Mucosa of descending colon (tissue), 3 donors: Measurements from ENCODE around the gene EHD1. TPM values are rescaled to one million over a fixed set of nuclear protein-coding genes. Genes with fewer than 3 reads are reported as not detected.

ENCODE experiments used
- ATAC-seq: fragments of 200-7000 bp; cut with Tn5 transposase; one replicate; pipeline ENCODE4 v1.9.1; 2020; ENCODE audit warnings: mild to moderate bottlenecking, moderate library complexity
- DNase-seq, 3 donors: peaks; one replicate each; pipeline ENCODE4 v3.0.0-alpha.2; 2020
- H3K36me3 ChIP-seq: fragments of 200-600 bp; one replicate; pipeline ENCODE4 v1.8.0; 2021; ENCODE audit warnings: low read depth, mild to moderate bottlenecking
- H3K4me1 ChIP-seq: fragments of 200-600 bp; one replicate; pipeline ENCODE4 v1.8.0; 2021; ENCODE audit warnings: low read depth, mild to moderate bottlenecking
- H3K4me3 ChIP-seq: fragments of 200-600 bp; one replicate; pipeline ENCODE4 v1.8.0; 2021; ENCODE audit warnings: mild to moderate bottlenecking
- H3K9me3 ChIP-seq: fragments of 200-600 bp; one replicate; pipeline ENCODE4 v1.8.0; 2021; ENCODE audit warnings: mild to moderate bottlenecking
- intact Hi-C, 2 donors: fragments of 100-400 bp; cut with DNase I in 1 of 2; cut with micrococcal nuclease in 1 of 2; formaldehyde crosslinking; loops; one replicate each; pipeline versions ENCODE4 v1.11.0 to v1.11.1; 2022; cut with DNase I, micrococcal nuclease
- total RNA-seq, 3 donors: library from RNA; stranded (reverse); fragmentation: NEBNext Ultra II Directional in 2 of 3; extraction: Animal tissue kit (Norgen Biotek cat#: 25700) in 2 of 3; gene quantifications; one replicate each; pipeline versions ENCODE4 v1.2.1 to v1.2.4, GENCODE V29; 2021 to 2023
- TF ChIP-seq, protein P1 (sequence below): fragments of 200-600 bp; IDR thresholded peaks from one replicate; pipeline ENCODE4 v1.8.0; 2022; ENCODE audit warnings: antibody characterized with exemption, mild to moderate bottlenecking
- donor health status: DM: no; HTN: no; CAD: no; lungs with moderate emphysema.
- donor health status: DM: no; HTN: no; CAD: no.
- donor health status: DM: no; HTN: yes; CAD: no.

The EHD1 gene
- total RNA-seq, 3 donors from 2014 or later = 58.3 to 85.9 (median 81.5) TPM

DNA sequence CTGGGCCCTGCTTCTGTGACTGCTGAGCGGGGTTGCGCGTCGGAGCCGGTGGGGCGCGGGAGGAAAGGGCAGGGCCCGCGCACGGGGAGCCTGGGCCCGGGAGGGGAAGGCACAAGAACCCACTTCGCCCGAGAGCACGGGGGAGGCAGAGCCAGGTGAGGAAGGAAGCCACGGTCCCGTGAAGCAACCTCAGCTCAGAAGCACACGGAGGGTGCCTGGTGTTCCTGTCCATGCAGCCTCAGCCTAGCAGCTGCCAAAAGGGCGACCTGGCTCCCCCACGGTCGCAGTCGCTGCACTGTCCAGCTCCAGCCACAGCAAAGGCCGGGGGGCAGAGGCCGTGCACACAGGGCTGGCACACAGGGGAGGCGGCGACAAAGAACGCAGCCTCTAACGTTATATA lies 24.7 kb downstream of the EHD1 start:
- peak in 2 of 3 donors; percentile 18 to 47 for DNase-seq
- Histone ChIP-seq H3K36me3 (no peaks in the 10 kb centered on the region), H3K9me3 (no peaks in the 10 kb centered on the region), H3K4me3 (no peak overlapping the region), H3K4me1 (peaks cover 57% of the 10 kb centered on the region)
- no peak for ATAC-seq
- intact Hi-C loops = no loop called here
- TF ChIP-seq, protein P1, sequence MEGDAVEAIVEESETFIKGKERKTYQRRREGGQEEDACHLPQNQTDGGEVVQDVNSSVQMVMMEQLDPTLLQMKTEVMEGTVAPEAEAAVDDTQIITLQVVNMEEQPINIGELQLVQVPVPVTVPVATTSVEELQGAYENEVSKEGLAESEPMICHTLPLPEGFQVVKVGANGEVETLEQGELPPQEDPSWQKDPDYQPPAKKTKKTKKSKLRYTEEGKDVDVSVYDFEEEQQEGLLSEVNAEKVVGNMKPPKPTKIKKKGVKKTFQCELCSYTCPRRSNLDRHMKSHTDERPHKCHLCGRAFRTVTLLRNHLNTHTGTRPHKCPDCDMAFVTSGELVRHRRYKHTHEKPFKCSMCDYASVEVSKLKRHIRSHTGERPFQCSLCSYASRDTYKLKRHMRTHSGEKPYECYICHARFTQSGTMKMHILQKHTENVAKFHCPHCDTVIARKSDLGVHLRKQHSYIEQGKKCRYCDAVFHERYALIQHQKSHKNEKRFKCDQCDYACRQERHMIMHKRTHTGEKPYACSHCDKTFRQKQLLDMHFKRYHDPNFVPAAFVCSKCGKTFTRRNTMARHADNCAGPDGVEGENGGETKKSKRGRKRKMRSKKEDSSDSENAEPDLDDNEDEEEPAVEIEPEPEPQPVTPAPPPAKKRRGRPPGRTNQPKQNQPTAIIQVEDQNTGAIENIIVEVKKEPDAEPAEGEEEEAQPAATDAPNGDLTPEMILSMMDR = no peak

DNA sequence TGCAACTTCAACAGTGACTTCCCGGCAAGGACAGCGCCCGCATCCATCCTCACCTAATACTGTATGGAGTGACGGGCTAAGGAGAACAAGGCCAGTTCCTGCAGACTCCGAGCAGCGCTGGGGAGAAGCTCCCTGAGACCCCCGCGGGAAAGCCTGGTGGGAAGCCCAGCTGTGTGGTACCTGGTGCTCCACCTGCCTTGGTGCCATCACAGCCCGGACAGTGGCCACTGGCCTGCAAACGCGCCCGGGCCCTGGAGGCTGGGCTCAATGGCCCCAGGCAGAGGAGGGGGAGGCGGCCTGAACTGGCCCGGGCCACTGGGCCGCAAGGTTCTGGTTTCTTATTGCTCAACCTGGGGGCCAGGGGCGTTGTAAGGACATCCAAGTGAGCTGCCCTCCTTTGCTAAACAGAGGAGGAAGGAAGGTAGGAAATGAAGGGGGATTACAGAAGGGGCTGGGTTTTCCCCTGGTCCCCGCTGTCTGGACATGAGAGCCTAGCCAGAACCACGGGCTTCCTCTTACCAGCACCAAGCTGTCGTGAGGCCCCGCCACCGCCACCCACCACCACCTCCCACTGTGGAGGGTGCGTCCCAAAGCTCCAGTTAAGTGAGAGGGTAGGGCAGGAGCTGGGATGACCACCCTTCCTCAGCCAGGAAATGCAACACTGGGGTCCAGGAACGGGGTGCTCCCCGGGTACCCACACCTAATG lies 25.5 kb downstream of the EHD1 start:
- intact Hi-C loops = no loop called here
- Histone ChIP-seq H3K9me3 (no peaks in the 10 kb centered on the region), H3K4me1 (peaks cover 63% of the 10 kb centered on the region), H3K36me3 (no peaks in the 10 kb centered on the region), H3K4me3 (no peak overlapping the region)
- TF ChIP-seq, protein P1 = no peak
- ATAC-seq = no peak
- DNase-seq = no peak

DNA sequence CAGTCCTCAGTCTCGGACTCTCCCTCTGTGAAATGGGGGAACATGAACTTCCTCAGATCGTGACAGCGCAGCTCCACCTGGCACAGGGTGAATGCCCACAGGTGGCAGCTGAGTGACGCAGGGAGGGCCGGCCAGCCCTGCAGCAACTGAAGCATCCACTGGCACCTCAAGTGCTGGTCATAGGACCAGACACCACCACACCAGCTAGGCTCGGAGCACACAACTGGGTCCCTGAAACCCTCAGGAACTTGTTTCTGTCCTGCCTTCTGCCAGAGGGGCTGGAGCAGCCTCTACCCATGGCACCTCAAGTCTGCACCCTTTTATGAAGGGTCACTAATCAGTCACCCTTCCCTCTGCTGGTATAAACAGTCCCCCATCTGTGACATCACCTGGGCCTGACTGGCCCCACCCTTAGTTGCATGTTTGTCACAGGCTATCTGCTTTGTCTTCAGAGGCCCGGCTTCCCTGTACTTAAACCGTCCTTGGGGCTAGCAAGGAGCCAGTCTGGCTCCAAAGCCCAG lies 26.5 kb downstream of the EHD1 start:
- TF ChIP-seq, protein P1 = no peak
- DNase-seq (peak; percentile 21 to 76 (median 40)), ATAC-seq (no peak)
- intact Hi-C loops = no loop called here
- Histone ChIP-seq H3K9me3 (no peaks in the 10 kb centered on the region), H3K4me1 (peaks cover 65% of the 10 kb centered on the region), H3K36me3 (no peaks in the 10 kb centered on the region), H3K4me3 (no peak overlapping the region)

DNA sequence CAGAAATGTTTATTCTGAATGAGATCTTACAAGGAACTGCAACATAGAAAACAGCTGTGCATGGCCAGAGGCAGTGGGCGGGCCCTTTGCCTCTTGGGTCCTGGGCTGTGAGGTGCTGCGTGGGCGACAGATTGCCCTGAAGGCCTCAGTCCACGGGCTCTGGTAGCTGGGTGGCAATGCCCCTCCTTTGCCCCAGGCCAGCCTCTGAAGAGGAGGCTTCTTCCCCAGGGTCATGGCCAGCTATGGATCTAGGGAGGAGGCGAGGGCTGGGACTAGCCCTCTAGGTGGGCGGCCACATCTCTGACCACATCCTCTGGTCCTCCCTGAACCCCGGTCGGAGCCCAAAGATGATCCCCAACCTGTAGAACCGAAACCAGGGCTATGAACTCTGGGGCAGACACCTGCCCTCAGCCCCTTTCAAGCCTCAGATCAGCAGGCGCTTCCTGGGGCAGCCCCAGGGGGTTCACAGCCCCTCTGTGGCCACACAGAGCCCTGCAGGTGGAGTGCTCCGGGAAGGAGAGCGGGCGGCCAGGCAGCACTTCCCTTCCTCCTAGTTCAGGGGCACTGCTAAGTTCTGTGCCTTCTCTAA lies 27.3 kb downstream of the EHD1 start:
- Histone ChIP-seq H3K4me3 (no peak overlapping the region), H3K36me3 (no peaks in the 10 kb centered on the region), H3K4me1 (peaks cover 57% of the 10 kb centered on the region), H3K9me3 (no peaks in the 10 kb centered on the region)
- DNase-seq (peak; percentile 42 to 82 (median 59)), ATAC-seq (peak; percentile 11)
- TF ChIP-seq, protein P1 = no peak
- intact Hi-C loops = no loop called here

DNA sequence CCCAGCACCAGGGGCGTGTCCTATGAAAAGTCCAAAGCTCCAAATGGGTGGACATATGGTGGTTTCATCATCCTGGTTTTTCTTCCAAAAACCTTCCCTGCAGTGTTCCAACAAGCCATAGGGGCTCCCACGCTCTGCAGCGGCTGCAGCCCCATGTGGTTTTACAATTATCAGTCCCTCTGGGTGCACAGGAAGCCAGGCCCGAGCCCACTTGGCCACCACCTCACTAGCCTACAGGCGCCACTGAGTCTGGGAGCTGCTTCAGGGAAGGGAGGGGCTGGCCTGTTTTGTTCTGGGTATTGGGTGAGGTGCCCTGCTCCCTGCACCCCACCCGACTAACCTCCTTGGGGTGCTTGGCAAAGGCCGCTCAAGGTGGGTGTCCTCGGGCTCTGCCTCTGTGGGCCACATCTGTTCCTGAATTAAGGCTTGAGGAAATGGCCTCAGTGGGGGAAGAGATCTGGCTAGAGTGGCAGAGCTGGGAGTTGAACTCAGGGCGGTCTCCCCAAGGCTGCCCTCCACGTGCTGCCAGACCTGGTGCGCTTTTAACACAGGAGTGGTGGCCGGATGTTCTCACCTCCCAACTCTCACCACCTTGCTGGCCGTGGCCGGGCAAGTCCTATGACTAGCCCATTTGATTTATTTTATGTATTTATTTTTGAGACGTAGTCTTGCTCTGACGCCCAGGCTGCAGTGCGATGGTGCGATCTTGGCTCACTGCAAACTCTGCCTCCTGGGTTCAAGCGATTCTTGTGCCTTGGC lies 28.6 kb downstream of the EHD1 start:
- ATAC-seq (no peak), DNase-seq (peak in 1 of 3 donors; percentile 40)
- no peaks in the 10 kb centered on the region for H3K9me3 ChIP-seq
- no peak overlapping the region for H3K4me3 ChIP-seq
- peaks cover 47% of the 10 kb centered on the region for H3K4me1 ChIP-seq
- no peaks in the 10 kb centered on the region for H3K36me3 ChIP-seq
- TF ChIP-seq, protein P1 = no peak
- intact Hi-C loops = loop anchor here (5.0 kb wide), 1 partner anchor 43 kb away; no protein-coding TSS in a partner anchor
